Right hindlimb (tissue), 1 donor: ENCODE measurements around the gene NUP107.

Source experiments
- DNase-seq: peaks from one replicate; pipeline ENCODE4 v3.0.0-alpha.2; 2018

The NUP107 gene

GRCh38 chr12:68775121-68775630 lies 88.4 kb downstream of the NUP107 start:
- no peak for DNase-seq

DNA sequence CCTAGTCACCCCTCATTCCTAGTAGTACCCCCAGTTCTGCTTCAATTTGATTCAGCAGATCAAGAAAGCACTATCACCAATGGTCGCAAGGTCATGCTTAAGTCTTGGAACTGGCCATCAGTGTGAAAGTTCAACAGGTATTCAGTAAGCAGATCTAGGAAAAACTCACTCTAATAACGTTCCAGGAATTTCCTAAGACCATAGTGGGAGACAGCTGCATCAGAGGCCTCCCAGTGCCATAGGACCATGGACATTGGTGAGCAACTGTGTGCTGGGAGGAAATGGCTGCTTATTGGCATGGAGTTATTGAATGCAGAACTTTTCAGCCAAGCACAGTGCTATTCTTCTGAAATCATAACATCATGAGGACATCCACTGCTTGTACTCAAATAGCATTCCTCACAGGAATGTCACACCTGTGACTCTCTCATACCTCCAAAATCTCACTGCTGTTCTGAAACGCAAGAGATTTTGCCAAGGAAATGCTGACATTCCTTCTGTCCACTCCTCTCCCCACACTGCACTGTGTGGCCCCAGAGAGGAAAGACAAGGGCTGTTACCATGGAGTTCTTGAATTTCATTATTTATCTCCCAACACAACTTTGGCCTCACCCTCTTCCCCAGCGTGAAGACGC lies 90.3 kb downstream of the NUP107 start:
- DNase-seq, result no peak

- no peak for DNase-seq
Observed at GRCh38 chr12:68779280-68779679, 92.5 kb downstream of the NUP107 start.

DNA sequence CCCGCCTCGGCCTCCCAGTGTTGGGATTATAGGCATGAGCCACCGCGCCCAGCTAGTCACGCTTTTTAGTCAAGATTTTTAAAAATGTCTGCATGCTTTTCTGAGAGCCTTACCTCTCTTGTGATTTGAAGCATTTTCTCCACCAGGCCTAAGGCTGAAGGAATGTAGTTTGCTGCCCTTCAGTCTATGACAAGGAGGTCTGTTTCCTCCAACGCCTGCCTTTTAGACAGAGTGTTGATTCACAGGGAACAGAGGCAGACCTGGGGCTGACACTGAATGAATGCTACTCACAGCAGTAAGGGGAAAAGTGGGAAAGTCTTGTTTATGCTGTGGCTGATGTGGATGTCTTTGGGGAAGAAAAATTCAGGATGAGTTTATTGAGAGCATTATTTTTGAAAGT lies 94.0 kb downstream of the NUP107 start:
- DNase-seq, result no peak

- no peak for DNase-seq
Observed at GRCh38 chr12:68781728-68782127, 95.0 kb downstream of the NUP107 start.

GRCh38 chr12:68784015-68784414 lies 97.2 kb downstream of the NUP107 start:
- DNase-seq, result no peak

DNA sequence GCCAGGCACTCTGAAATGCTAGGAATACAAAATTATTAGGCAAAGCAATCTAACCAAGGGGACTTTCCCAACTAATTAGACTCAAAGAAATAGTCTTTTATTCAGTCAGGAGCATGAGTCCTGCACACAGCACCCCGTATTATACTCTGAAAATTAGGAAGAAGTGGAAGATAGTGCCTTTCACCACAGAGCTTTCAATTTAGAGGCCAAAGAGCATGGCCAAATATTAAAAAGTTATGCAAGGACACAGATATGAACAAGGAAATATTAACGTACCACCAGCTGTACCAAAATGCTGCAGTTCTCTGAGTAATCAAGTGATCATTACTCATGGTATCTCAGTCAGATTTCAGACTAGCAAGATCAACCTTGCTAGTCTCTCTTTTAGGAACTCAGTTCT lies 98.6 kb downstream of the NUP107 start:
- DNase-seq, result no peak

GRCh38 chr12:68785823-68786222 lies 99.0 kb downstream of the NUP107 start:
- no peak for DNase-seq

- no peak for DNase-seq
Observed at GRCh38 chr12:68786929-68787328, 100.2 kb downstream of the NUP107 start.

GRCh38 chr12:68788554-68789143 lies 101.9 kb downstream of the NUP107 start:
- DNase-seq, result no peak

- DNase-seq, result no peak
Observed at GRCh38 chr12:68789144-68789878, 102.5 kb downstream of the NUP107 start.

- no peak for DNase-seq
Observed at GRCh38 chr12:68790081-68790951, 103.5 kb downstream of the NUP107 start.

- no peak for DNase-seq
Observed at GRCh38 chr12:68790952-68791234, 104.1 kb downstream of the NUP107 start.

GRCh38 chr12:68791897-68792481 lies 105.2 kb downstream of the NUP107 start:
- no peak for DNase-seq

DNA sequence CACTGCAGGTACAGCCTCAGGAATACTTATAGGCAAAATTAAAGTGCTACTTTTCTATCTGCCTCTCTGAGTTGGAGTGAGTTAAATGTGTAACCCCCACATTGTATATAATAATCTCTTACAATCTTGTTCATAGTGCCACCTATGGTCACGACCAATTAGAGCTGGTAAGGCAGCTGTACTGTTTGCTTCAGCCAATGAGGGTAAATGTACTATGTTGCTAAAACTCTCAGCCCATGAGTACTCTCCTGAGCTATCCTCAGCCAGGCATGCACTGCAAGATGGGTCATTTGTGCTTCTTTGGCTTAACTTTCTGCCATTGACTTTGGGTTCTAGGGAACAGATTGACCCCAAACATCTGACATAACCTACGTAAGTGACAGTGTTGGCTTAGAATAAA lies 106.2 kb downstream of the NUP107 start:
- no peak for DNase-seq

- no peak for DNase-seq
Observed at GRCh38 chr12:68793436-68793835, 106.7 kb downstream of the NUP107 start.

DNA sequence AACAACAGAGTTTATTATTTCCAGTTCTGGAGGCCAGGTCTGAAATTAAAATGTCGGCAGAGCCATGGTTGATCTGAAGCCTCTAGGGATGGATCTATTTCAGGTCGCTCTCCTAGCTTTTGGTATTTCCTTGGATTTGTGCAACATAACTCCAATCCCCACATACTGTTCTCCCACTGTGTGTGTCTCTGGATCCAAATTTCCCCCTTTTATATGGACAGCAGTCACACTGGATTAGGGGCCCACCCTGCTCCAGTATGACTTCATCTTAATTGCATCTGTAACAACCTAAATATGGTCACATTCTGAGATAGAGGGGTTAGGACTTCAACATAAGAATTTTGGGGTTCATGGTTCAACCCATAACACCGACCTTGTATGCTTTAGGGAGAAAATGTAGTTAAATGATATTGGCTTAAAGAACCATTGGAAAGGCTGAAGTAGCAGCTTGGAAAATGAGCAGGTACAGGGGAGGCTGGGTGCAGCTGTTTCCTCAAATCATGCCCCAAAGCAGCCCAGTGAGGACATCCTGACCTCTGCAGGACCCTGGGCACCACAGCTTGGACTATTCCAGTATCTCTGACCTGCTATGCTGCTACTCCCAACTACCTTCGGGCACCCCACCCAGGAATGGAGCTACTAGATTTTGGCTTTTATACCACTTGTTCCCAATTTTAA lies 107.3 kb downstream of the NUP107 start:
- no peak for DNase-seq

DNA sequence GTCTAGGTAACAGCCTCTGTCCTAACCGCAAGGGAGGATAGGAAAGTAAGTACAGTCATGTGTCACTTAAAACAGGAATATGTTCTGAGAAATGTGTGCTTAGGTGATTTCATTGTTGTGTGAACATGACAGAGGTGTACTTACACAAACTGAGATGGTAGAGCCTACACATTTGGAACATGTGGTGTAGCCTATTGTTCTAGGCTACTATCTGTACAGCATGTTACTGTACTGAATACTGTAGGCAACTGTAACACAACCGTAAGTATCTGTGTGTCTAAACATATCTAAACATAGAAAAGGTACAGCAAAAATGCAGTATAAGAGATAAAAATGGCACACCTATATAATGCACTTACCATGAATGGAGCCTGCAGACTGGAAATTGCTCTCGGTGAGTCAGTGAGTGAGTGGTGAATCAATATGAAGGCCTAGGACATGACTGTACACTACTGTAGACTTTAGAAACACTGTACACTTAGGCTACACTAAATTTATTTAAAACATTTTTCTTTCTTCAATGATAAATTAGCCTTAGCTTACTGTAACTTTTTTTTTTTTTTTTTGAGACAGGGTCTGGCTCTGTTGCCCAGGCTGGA lies 108.0 kb downstream of the NUP107 start:
- no peak for DNase-seq
